GM04504 (cell line): ENCODE measurements around the gene PLEKHM3.

Source experiments
- DNase-seq: peaks from one replicate; pipeline ENCODE4 v3.0.0-alpha.2; 2012; ENCODE audit warnings: low read depth

PLEKHM3 gene

DNA sequence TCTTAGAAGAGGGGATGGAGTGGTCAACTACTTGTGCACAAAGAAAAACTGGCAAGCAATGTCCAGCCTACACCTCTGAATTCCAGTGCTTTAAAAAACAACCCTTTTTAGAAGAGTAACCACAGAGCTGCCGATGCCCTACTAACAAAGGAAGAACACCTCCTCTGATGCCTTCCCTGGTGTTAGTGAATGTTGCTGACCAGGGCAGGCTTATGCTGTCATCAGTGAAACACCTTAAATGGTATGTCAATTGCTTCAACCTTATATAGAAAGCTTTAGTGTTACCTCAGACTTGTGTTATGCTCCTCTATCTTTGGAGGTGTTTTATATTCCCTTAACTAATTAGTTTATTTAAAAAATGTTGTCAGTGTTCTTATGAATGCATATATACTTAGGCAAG lies 175.9 kb downstream of the PLEKHM3 start:
- DNase-seq = no peak

DNA sequence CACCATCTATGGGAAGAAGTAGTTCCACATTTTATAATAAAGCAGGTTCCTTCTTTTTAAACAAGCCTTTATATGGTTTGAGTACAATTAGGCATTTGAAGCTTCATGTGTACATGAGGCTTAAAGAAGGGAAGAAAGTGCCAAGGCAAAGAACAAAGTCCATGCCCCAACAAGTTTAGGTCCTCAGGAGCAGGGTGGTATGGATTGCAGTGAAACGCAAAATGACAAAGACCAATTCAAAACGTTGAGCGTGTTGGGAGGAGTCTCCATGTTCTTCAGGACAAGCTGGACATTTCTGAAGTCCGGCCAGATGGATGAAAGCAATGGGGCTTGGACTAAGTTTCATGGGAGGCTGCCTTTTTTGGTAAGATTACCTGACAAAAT lies 176.8 kb downstream of the PLEKHM3 start:
- DNase-seq = no peak

DNA sequence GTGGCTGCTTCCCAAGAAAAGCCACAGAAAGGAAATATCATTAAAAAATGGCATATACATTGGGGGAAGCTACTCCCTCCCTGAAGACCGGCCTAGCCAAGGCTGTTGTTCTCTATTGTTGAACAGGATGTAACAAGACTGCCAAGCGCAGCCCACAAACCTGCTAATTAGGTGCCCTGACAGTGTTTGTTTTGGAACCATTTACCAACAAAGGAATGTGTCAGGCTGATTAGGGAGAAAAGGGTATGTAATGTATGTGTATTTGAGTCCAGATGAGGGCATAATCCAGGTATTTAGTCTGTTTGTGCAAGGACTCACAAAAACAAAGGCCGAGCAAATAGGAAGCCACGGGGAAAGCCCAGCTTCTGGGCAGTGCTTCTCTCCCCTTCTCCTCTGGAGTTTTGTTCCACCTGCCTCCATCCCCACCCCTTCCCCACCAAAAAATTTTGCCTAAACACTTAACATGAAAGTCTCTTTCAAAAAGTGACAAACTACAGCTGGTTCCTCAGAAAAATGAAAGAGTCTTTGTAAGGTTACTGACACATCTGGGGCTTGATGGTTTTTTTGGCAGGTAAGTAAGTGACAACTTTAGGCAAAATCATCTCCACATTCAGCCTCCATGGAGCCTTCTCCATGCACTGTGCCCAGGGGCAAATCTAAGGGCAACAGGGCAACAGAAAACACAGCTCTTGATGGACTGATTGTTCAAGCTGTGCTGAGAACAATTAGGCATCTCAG lies 177.4 kb downstream of the PLEKHM3 start:
- DNase-seq = no peak

DNA sequence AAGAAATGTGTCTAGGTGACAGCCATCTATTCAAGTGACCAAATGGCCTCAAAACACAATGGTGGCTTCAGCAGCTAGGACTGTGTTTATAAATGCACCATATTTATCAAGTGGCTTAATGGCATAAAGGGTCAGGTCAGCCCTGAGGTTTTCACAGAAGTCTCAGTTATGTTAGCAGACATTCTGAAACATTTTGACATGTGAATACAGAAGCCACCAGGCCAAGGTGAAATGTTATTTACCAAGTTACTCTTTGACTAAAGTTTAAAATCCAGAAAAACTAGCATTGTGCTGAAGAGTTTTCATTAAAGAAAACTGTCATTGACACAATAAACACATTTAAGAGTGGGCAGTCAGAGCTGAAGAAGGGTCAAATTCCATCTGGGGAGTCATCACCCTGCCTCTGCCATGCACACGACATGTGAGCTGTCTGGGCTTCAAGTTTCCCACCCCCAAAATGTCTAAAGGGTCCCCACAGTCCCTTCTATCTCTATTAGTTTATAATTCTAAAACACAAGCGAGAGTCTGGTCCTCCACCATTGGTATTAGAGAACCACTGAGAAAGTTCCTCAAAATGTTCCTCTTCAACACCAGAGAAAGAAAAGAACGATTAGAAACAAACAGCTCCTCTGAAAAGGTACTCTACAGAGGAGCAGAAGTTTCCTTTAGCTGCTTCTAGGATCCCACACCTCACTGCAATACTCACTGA lies 178.1 kb downstream of the PLEKHM3 start:
- DNase-seq = no peak

DNA sequence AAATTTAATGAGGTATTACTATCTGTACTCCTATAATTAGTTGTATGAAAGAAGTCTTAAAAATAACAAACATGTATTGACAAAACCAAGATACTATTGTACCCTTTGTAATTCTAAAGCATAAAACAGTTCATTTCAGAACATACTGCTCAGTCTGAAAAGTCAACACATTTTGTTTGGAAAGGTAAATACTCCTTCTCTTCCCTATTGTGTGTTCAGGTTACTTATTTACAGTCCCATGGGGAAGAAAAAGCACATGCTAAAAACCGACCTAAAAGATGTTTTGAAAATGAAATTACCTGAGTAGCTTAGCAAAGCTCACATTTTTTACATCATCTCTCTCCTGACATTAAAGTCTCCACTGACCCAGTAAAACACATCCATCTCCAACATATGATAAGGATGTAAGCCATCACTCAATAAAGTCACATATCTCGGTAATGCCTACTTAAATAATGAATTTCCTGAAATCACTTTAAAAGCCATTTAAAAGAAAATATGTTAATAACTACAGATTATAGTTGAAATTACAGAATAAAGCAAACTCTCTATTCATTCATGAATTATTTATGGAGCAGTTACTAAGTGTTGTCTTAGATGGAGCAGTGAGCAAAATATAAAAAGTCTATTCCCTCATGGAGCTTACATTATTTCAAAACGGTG lies 180.0 kb downstream of the PLEKHM3 start:
- no peak for DNase-seq

- no peak for DNase-seq
Observed at GRCh38 chr2:207844648-207845047, 180.7 kb downstream of the PLEKHM3 start.

GRCh38 chr2:207840101-207840500 lies 185.2 kb downstream of the PLEKHM3 start:
- no peak for DNase-seq

DNA sequence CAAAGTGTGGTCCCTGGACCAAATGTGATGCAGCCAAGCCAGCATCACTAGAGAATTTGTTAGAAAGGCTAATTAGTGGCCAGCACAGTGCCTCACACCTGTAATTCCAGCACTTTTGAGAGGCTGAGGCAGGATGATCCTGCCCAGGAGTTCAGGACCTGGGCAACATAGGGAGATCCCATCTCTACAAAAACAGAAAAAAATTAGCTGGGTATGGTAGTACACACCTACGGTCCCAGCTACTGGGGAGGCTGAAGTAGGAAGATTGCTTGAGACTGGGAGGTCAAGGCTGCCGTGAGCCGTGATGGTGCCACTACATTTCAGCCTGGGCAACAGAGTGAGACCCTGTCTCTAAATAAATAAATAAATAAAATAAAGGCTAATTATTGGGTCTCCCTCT lies 185.8 kb downstream of the PLEKHM3 start:
- no peak for DNase-seq

DNA sequence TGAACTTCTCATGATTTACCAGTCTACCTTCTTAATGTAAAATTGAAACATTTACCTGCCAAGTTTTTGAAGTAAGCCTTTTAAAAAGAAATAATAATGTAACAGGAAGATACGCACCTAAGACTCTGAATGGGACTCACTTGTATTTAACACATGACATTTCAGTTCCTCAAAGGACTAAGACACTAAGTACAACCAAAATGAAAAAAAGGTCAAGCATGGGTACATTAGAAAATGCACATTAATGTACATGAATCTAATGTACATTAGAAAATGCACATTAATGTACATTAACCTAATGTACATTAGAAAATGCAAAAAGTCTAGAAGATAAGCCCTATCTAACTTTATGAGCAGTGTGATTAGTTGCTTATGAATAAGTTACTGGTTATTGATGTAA lies 186.3 kb downstream of the PLEKHM3 start:
- no peak for DNase-seq

GRCh38 chr2:207836521-207837133 lies 188.7 kb downstream of the PLEKHM3 start:
- DNase-seq = no peak

- DNase-seq = no peak
Observed at GRCh38 chr2:207835805-207836204, 189.5 kb downstream of the PLEKHM3 start.

DNA sequence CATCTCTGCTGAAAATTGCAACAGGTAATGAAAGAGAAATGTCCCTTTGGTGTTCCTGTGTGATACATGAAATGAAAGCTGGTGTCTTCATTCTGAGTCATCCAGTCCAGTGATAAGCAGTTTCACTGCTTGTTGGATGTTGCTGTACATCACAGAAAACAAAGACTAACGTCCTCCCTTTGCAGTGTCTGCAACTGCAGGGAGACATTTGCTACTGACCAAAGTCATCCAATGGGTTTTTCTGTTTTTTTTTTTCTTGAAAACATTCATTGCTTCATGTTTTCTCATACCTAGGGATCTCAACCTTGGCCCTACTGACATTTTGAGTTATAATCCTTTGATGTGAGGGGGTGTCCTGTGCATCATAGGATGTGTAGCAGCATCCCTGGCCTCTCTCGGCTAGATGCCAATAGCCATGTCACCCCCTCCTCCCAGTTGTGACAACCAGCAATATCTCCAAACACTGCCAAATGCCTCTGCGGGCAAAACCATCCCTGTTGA lies 192.0 kb downstream of the PLEKHM3 start:
- no peak for DNase-seq

DNA sequence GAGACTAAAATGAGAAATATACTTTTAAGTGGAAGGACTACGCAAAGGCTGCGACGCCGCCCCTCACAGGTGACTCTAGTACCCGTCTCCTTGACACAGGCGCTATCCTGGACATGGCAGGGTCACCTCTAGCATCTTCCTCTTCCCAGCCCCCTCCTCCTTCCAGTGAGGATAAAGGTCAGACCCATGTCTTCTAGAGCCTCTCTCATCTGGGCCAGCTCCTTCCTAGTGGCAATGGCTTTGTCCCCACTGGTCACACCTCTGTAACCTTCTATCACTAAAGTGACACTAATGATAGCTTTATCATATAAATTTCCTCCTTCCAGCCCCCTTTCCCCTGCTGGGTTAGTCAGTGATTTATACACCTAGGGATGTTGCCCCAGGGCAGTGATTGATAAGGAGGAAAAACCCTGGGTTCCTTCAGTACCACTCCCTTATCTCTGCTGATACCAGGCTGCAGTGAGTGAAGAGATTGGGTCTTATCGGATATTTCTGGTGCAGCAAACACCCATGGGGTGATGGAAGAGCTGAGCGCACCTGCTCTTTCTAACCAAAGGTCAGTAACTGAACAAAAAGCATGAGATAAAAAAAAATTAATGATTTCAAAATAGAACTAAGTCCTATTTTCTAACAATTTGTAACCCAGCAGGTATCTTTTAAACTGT lies 193.6 kb downstream of the PLEKHM3 start:
- no peak for DNase-seq

GRCh38 chr2:207830778-207831438 lies 194.4 kb downstream of the PLEKHM3 start:
- DNase-seq = no peak

GRCh38 chr2:207828361-207829057 lies 196.8 kb downstream of the PLEKHM3 start:
- DNase-seq = no peak

DNA sequence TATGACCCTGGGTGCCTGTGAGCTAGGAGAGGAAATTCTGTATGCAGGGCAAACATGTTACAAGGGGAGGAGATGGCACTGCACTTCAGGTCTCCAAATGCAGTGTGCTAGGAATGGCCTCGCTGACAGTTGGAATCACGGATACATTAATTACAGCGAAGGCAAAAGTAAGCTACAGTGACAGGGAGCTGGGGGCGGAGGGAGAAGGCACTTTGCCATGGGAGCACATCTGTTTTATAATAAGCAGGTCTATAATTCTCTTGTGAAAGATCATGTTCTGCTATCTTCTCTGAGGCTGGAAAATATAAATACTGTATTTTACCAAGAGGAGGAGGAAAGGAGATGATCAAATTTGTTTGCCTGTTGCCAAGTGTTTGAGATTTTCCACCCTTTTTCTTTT lies 199.3 kb downstream of the PLEKHM3 start:
- DNase-seq = no peak

DNA sequence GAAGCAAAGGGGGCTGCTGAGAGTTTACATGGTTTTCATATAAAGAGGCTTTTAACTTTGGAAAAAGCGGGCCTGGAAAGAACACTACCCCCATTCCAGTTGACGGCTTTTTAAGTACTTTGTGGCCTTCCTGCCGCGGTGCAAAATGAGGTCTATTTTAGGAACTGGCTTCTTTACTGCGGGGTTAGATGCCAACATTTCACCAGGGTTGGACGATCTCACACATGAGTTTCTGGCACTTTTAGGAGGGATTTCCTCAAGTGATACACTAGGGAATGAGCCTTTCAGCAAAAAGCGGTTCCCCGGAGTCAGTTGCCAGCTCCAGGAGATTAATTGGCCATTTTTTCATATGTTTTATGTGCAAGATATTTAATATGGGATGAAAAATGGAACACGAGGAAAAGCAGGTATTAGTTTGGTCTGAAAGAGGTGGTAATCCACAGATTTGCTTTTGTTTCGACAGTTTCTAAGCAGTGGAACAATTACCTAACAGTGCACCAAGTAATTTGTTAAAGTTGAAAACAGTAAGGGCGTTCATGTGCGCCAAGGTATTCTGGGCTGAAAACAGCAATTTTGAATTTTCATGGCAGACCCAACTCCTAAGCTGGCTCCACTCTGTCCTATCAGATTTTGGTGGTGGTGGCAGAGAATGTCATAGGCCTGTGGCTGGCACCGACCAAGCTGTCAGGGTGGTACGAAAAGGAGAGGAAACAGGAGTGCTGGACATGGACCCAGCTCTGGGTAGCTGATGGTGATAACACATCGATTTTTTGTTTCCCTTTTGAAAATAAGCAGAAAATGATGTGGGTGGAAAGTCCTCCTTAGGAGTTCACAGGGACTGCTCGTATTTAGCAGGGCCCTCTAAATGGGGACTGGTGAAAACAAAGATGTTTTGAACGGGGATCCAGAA lies 200.0 kb downstream of the PLEKHM3 start:
- no peak for DNase-seq

GRCh38 chr2:207823865-207824264 lies 201.5 kb downstream of the PLEKHM3 start:
- no peak for DNase-seq

- DNase-seq = no peak
Observed at GRCh38 chr2:207819839-207820784, 205.2 kb downstream of the PLEKHM3 start.
